Measurements from ENCODE around the gene EYS.

DNA sequence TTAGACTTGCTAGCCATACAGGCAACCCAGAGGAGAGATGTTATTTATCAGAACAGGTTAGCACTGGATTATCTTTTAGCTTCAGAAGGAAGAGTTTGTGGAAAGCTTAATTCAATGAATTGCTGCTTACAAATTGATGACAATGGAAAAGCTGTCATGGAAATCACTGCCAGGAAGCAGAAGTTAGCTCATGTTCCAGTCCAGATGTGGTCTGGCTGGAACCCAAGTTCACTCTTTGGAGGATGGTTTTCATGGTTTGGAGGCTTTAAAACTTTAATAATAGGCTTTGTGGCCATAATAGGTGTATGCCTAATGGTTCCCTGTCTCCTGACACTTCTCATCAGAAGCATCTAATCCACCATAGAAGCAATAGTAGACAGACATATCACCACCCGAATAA lies 1372.4 kb downstream of the EYS start:
- no peak for TF ChIP-seq RFX5 (IDR thresholded peaks at IDR 0.05; ENCODE audit: borderline replicate concordance, low read depth, low read length)
- TF ChIP-seq, protein P1, sequence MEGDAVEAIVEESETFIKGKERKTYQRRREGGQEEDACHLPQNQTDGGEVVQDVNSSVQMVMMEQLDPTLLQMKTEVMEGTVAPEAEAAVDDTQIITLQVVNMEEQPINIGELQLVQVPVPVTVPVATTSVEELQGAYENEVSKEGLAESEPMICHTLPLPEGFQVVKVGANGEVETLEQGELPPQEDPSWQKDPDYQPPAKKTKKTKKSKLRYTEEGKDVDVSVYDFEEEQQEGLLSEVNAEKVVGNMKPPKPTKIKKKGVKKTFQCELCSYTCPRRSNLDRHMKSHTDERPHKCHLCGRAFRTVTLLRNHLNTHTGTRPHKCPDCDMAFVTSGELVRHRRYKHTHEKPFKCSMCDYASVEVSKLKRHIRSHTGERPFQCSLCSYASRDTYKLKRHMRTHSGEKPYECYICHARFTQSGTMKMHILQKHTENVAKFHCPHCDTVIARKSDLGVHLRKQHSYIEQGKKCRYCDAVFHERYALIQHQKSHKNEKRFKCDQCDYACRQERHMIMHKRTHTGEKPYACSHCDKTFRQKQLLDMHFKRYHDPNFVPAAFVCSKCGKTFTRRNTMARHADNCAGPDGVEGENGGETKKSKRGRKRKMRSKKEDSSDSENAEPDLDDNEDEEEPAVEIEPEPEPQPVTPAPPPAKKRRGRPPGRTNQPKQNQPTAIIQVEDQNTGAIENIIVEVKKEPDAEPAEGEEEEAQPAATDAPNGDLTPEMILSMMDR (IDR thresholded peaks at IDR 0.05; ENCODE audit: control extremely low read depth in 1 of 3, insufficient read depth in 1 of 3, low read depth in 1 of 3, low read length in 3 of 3), result no peak

Data from H1 (cell line).